H1 (cell line): ENCODE results near the gene KCNJ16. TPM values are rescaled to one million over a fixed set of nuclear protein-coding genes. Genes with fewer than 3 reads are reported as not detected.

Experiments
- BCL11A ChIP-seq, 2 experiments: IDR thresholded peaks; one replicate each; pipeline ENCODE4 v1.6.1; 2011; ENCODE audit warnings: low read depth in 2 of 2, low read length in 2 of 2, mild to moderate bottlenecking in 2 of 2
- BRCA1 ChIP-seq: IDR thresholded peaks from 2 replicates; pipeline ENCODE4 v1.6.1; 2012; ENCODE audit warnings: low read depth, low read length, improper control_type of control experiment
- JUN ChIP-seq: IDR thresholded peaks from 2 replicates; pipeline ENCODE4 v1.6.1; 2011; ENCODE audit warnings: low read depth, mild to moderate bottlenecking, improper control_type of control experiment, low read length
- POLR2AphosphoS5 ChIP-seq: IDR thresholded peaks from 2 replicates; pipeline ENCODE4 v1.6.1; 2011; ENCODE audit warnings: low read depth, low read length
- RXRA ChIP-seq: IDR thresholded peaks from 2 replicates; pipeline ENCODE4 v1.6.1; 2011; ENCODE audit warnings: low read depth, mild to moderate bottlenecking, low read length, moderate library complexity; ENCODE audit not compliant: insufficient read depth
- polyA plus RNA-seq, 7 experiments: library from polyadenylated mRNA; depleted of rRNA in 3 of 7; stranded (reverse) in 5 of 7; unstranded in 2 of 7; fragments of >200 nt in 5 of 7; fragments of 200-250 nt in 2 of 7; gene quantifications; 1 replicate in 5 of 7; 2 replicates in 1 of 7; 4 replicates in 1 of 7; pipeline versions ENCODE4 v1.2.1 to v1.2.3, GENCODE V29; 2011 to 2013; ENCODE audit warnings: missing spikeins in 2 of 7, mixed read lengths in 2 of 7
- total RNA-seq: library from RNA; stranded (reverse); fragmentation: NEBNext Ultra II Directional; extraction: Animal tissue kit (Norgen Biotek cat#: 25700); gene quantifications from 2 replicates; pipeline ENCODE4 v1.2.1, GENCODE V29; 2021
- TF ChIP-seq, protein P1 (sequence below): fragments of 300-600 bp; sonication (generic); IDR thresholded peaks from 2 replicates; pipeline ENCODE4 v1.7.1; 2012; ENCODE audit warnings: low read length, moderate library complexity, mild to moderate bottlenecking, inconsistent platforms; ENCODE audit not compliant: insufficient replicate concordance
- TF ChIP-seq, protein P2 (sequence below), 3 experiments: IDR thresholded peaks; 1 replicate in 2 of 3; 2 replicates in 1 of 3; pipeline versions ENCODE4 v1.5.1 to v1.6.1; 2011; ENCODE audit warnings: low read length in 3 of 3, mild to moderate bottlenecking in 3 of 3, inconsistent platforms in 2 of 3, low read depth in 1 of 3, moderate library complexity in 1 of 3; ENCODE audit not compliant: insufficient read depth in 1 of 3; ENCODE audit errors: control extremely low read depth in 1 of 3
- TF ChIP-seq, protein P3 (sequence below): IDR thresholded peaks from 2 replicates; pipeline ENCODE4 v1.6.1; 2011; ENCODE audit warnings: low read length, improper control_type of control experiment

The KCNJ16 gene
- total and polyA plus RNA-seq, 2 of the 8 experiments (the other 6 are each of a cell fraction or from before 2014, with no cell fraction given), result not detected

DNA sequence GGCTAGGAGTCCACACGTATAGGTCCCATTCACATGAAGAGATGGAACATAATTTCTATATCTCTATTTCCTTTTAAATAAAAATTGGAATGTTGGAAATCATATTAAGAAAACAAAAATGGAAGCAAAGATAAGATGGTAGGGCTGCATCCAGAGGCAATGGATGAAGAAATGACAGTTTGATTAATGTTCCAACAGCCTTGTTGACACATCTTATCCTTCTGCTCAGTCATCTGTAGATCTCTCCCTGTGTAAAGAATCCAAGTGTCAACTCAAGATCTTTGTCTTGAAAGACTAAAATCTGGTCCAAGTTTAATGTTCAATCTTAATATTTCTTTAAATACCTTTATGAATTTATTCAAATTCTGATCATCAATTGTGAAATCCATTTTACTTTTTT is 86.5 kb downstream of the KCNJ16 start (continued):
- TF ChIP-seq, protein P1, sequence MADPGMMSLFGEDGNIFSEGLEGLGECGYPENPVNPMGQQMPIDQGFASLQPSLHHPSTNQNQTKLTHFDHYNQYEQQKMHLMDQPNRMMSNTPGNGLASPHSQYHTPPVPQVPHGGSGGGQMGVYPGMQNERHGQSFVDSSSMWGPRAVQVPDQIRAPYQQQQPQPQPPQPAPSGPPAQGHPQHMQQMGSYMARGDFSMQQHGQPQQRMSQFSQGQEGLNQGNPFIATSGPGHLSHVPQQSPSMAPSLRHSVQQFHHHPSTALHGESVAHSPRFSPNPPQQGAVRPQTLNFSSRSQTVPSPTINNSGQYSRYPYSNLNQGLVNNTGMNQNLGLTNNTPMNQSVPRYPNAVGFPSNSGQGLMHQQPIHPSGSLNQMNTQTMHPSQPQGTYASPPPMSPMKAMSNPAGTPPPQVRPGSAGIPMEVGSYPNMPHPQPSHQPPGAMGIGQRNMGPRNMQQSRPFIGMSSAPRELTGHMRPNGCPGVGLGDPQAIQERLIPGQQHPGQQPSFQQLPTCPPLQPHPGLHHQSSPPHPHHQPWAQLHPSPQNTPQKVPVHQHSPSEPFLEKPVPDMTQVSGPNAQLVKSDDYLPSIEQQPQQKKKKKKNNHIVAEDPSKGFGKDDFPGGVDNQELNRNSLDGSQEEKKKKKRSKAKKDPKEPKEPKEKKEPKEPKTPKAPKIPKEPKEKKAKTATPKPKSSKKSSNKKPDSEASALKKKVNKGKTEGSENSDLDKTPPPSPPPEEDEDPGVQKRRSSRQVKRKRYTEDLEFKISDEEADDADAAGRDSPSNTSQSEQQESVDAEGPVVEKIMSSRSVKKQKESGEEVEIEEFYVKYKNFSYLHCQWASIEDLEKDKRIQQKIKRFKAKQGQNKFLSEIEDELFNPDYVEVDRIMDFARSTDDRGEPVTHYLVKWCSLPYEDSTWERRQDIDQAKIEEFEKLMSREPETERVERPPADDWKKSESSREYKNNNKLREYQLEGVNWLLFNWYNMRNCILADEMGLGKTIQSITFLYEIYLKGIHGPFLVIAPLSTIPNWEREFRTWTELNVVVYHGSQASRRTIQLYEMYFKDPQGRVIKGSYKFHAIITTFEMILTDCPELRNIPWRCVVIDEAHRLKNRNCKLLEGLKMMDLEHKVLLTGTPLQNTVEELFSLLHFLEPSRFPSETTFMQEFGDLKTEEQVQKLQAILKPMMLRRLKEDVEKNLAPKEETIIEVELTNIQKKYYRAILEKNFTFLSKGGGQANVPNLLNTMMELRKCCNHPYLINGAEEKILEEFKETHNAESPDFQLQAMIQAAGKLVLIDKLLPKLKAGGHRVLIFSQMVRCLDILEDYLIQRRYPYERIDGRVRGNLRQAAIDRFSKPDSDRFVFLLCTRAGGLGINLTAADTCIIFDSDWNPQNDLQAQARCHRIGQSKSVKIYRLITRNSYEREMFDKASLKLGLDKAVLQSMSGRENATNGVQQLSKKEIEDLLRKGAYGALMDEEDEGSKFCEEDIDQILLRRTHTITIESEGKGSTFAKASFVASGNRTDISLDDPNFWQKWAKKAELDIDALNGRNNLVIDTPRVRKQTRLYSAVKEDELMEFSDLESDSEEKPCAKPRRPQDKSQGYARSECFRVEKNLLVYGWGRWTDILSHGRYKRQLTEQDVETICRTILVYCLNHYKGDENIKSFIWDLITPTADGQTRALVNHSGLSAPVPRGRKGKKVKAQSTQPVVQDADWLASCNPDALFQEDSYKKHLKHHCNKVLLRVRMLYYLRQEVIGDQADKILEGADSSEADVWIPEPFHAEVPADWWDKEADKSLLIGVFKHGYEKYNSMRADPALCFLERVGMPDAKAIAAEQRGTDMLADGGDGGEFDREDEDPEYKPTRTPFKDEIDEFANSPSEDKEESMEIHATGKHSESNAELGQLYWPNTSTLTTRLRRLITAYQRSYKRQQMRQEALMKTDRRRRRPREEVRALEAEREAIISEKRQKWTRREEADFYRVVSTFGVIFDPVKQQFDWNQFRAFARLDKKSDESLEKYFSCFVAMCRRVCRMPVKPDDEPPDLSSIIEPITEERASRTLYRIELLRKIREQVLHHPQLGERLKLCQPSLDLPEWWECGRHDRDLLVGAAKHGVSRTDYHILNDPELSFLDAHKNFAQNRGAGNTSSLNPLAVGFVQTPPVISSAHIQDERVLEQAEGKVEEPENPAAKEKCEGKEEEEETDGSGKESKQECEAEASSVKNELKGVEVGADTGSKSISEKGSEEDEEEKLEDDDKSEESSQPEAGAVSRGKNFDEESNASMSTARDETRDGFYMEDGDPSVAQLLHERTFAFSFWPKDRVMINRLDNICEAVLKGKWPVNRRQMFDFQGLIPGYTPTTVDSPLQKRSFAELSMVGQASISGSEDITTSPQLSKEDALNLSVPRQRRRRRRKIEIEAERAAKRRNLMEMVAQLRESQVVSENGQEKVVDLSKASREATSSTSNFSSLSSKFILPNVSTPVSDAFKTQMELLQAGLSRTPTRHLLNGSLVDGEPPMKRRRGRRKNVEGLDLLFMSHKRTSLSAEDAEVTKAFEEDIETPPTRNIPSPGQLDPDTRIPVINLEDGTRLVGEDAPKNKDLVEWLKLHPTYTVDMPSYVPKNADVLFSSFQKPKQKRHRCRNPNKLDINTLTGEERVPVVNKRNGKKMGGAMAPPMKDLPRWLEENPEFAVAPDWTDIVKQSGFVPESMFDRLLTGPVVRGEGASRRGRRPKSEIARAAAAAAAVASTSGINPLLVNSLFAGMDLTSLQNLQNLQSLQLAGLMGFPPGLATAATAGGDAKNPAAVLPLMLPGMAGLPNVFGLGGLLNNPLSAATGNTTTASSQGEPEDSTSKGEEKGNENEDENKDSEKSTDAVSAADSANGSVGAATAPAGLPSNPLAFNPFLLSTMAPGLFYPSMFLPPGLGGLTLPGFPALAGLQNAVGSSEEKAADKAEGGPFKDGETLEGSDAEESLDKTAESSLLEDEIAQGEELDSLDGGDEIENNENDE, result no peak
- TF ChIP-seq RXRA (no peak), POLR2AphosphoS5 (no peak), BRCA1 (no peak), JUN (no peak), BCL11A (IDR thresholded peaks at IDR 0.05; ENCODE audit: low read depth in 2 of 2, low read length in 2 of 2) (no peak)
- TF ChIP-seq, protein P2, sequence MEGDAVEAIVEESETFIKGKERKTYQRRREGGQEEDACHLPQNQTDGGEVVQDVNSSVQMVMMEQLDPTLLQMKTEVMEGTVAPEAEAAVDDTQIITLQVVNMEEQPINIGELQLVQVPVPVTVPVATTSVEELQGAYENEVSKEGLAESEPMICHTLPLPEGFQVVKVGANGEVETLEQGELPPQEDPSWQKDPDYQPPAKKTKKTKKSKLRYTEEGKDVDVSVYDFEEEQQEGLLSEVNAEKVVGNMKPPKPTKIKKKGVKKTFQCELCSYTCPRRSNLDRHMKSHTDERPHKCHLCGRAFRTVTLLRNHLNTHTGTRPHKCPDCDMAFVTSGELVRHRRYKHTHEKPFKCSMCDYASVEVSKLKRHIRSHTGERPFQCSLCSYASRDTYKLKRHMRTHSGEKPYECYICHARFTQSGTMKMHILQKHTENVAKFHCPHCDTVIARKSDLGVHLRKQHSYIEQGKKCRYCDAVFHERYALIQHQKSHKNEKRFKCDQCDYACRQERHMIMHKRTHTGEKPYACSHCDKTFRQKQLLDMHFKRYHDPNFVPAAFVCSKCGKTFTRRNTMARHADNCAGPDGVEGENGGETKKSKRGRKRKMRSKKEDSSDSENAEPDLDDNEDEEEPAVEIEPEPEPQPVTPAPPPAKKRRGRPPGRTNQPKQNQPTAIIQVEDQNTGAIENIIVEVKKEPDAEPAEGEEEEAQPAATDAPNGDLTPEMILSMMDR (IDR thresholded peaks at IDR 0.05; ENCODE audit: control extremely low read depth in 1 of 3, insufficient read depth in 1 of 3, low read depth in 1 of 3, low read length in 3 of 3), result no peak
- TF ChIP-seq, protein P3, sequence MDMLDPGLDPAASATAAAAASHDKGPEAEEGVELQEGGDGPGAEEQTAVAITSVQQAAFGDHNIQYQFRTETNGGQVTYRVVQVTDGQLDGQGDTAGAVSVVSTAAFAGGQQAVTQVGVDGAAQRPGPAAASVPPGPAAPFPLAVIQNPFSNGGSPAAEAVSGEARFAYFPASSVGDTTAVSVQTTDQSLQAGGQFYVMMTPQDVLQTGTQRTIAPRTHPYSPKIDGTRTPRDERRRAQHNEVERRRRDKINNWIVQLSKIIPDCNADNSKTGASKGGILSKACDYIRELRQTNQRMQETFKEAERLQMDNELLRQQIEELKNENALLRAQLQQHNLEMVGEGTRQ, result no peak
